ENCODE results near the gene NTSR1.

- TF ChIP-seq EZH2 (IDR thresholded peaks at IDR 0.05; ENCODE audit: insufficient read depth, poor library complexity, severe bottlenecking) = no peak
- TF ChIP-seq EZH2phosphoT487 (IDR thresholded peaks at IDR 0.05; ENCODE audit: insufficient read depth, low read depth) = no peak
Observed at GRCh38 chr20:62769346-62770071, 60.9 kb downstream of the NTSR1 start.
